HEK293 (cell line): Measurements from ENCODE around the gene SYNJ1.

Experiments
- CTCF ChIA-PET: fragments of 350-600 bp; formaldehyde crosslinking; extraction: SDS; loops from one replicate; lab custom pipeline; 2021; ENCODE audit warnings: antibody characterized with exemption; lab: Yijun Ruan, JAX
- POLR2A ChIA-PET: fragments of 300-600 bp; formaldehyde crosslinking; extraction: SDS; loops from one replicate; lab custom pipeline; 2020; ENCODE audit warnings: antibody characterized with exemption, inconsistent platforms; lab: Yijun Ruan, JAX
- H3K27ac ChIP-seq: fragments of 200-500 bp; sonication (Bioruptor generic); 2 replicates; pipeline ENCODE4 v1.5.1; 2014; ENCODE audit warnings: low read depth, low read length, control low read depth, inconsistent platforms; ENCODE audit errors: extremely low read depth
- H3K36me3 ChIP-seq, 2 experiments: fragments of 200-500 bp in 1 of 2; sonication (Bioruptor generic) in 1 of 2; 1 replicate in 1 of 2; 2 replicates in 1 of 2; pipeline ENCODE4 v1.5.1; 2014 to 2017; ENCODE audit warnings: inconsistent platforms in 2 of 2, low read length in 2 of 2; ENCODE audit not compliant: control insufficient read depth in 2 of 2, insufficient read depth in 1 of 2
- H3K4me1 ChIP-seq: fragments of 200-500 bp; sonication (Bioruptor generic); 2 replicates; pipeline ENCODE4 v1.5.1; 2014; ENCODE audit warnings: mild to moderate bottlenecking, low read length, inconsistent platforms; ENCODE audit not compliant: control insufficient read depth, insufficient read depth
- H3K4me3 ChIP-seq: 2 replicates; pipeline ENCODE4 v1.5.1; 2011; ENCODE audit warnings: low read depth, mild to moderate bottlenecking, control low read depth, low read length, moderate library complexity
- H3K9me3 ChIP-seq: fragments of 200-500 bp; sonication (Bioruptor generic); 2 replicates; pipeline ENCODE4 v1.5.1; 2014; ENCODE audit warnings: low read depth, low read length, inconsistent platforms; ENCODE audit not compliant: control insufficient read depth, insufficient read depth
- CTCF ChIP-seq: fragments of 450-650 bp; formaldehyde crosslinking; IDR thresholded peaks from 2 replicates; pipeline ENCODE4 v1.5.1; 2016; ENCODE audit warnings: missing biosample characterization, missing genetic modification characterization
- IKZF3 ChIP-seq: fragments of 450-650 bp; IDR thresholded peaks from 2 replicates; pipeline ENCODE4 v1.5.0; 2018; ENCODE audit warnings: missing biosample characterization, mild to moderate bottlenecking, missing genetic modification characterization, moderate library complexity
- KLF17 ChIP-seq: fragments of 450-650 bp; formaldehyde crosslinking; IDR thresholded peaks from 2 replicates; pipeline ENCODE4 v1.5.1; 2016; ENCODE audit warnings: missing biosample characterization, missing genetic modification characterization
- MYNN ChIP-seq: fragments of 450-650 bp; formaldehyde crosslinking; IDR thresholded peaks from 2 replicates; pipeline ENCODE4 v1.5.1; 2016; ENCODE audit warnings: missing biosample characterization, missing genetic modification characterization, borderline replicate concordance
- REPIN1 ChIP-seq: fragments of 450-650 bp; formaldehyde crosslinking; IDR thresholded peaks from 2 replicates; pipeline ENCODE4 v1.5.1; 2017; ENCODE audit warnings: missing biosample characterization, missing genetic modification characterization, low read depth
- TCF7L2 ChIP-seq: IDR thresholded peaks from 2 replicates; pipeline ENCODE4 v1.6.1; 2011; ENCODE audit warnings: low read depth, mild to moderate bottlenecking, inconsistent platforms, low read length, moderate library complexity, borderline replicate concordance
- ZBTB17 ChIP-seq: fragments of 450-650 bp; formaldehyde crosslinking; IDR thresholded peaks from 2 replicates; pipeline ENCODE4 v1.5.1; 2016; ENCODE audit warnings: missing biosample characterization, missing genetic modification characterization
- ZBTB20 ChIP-seq: fragments of 450-650 bp; formaldehyde crosslinking; IDR thresholded peaks from 2 replicates; pipeline ENCODE4 v1.5.1; 2016; ENCODE audit warnings: missing biosample characterization, missing genetic modification characterization
- ZNF112 ChIP-seq: fragments of 450-650 bp; formaldehyde crosslinking; IDR thresholded peaks from 2 replicates; pipeline ENCODE4 v1.5.0; 2017; ENCODE audit warnings: missing biosample characterization, missing genetic modification characterization
- ZNF121 ChIP-seq: fragments of 450-650 bp; formaldehyde crosslinking; IDR thresholded peaks from 2 replicates; pipeline ENCODE4 v1.5.1; 2016; ENCODE audit warnings: missing biosample characterization, missing genetic modification characterization
- ZNF148 ChIP-seq: fragments of 450-650 bp; formaldehyde crosslinking; IDR thresholded peaks from 2 replicates; pipeline ENCODE4 v1.5.0; 2017; ENCODE audit warnings: missing biosample characterization, missing genetic modification characterization, borderline replicate concordance
- ZNF16 ChIP-seq: fragments of 450-650 bp; formaldehyde crosslinking; IDR thresholded peaks from 2 replicates; pipeline ENCODE4 v1.5.1; 2016; ENCODE audit warnings: low read depth, missing biosample characterization, missing genetic modification characterization
- ZNF184 ChIP-seq: fragments of 450-650 bp; IDR thresholded peaks from 2 replicates; pipeline ENCODE4 v1.5.1; 2018; ENCODE audit warnings: missing biosample characterization, mild to moderate bottlenecking, missing genetic modification characterization
- ZNF2 ChIP-seq: fragments of 450-650 bp; formaldehyde crosslinking; IDR thresholded peaks from 2 replicates; pipeline ENCODE4 v1.5.1; 2016; ENCODE audit warnings: missing biosample characterization, missing genetic modification characterization
- ZNF223 ChIP-seq: fragments of 450-650 bp; formaldehyde crosslinking; IDR thresholded peaks from 2 replicates; pipeline ENCODE4 v1.5.1; 2016; ENCODE audit warnings: missing biosample characterization, missing genetic modification characterization
- ZNF23 ChIP-seq: fragments of 450-650 bp; formaldehyde crosslinking; IDR thresholded peaks from 2 replicates; pipeline ENCODE4 v1.5.1; 2016; ENCODE audit warnings: missing biosample characterization, missing genetic modification characterization, borderline replicate concordance
- ZNF341 ChIP-seq: fragments of 450-650 bp; formaldehyde crosslinking; IDR thresholded peaks from 2 replicates; pipeline ENCODE4; 2016; ENCODE audit warnings: low read depth, missing biosample characterization, missing genetic modification characterization
- ZNF354C ChIP-seq: fragments of 450-650 bp; formaldehyde crosslinking; IDR thresholded peaks from 2 replicates; pipeline ENCODE4 v1.5.1; 2016; ENCODE audit warnings: missing biosample characterization, missing genetic modification characterization, low read depth, borderline replicate concordance
- ZNF362 ChIP-seq: fragments of 450-650 bp; formaldehyde crosslinking; IDR thresholded peaks from 2 replicates; pipeline ENCODE4 v1.5.1; 2016; ENCODE audit warnings: missing biosample characterization, missing genetic modification characterization
- ZNF394 ChIP-seq: fragments of 450-650 bp; formaldehyde crosslinking; IDR thresholded peaks from 2 replicates; pipeline ENCODE4 v1.5.1; 2016; ENCODE audit warnings: missing biosample characterization, missing genetic modification characterization, mild to moderate bottlenecking, moderate library complexity, borderline replicate concordance
- ZNF398 ChIP-seq: fragments of 450-650 bp; formaldehyde crosslinking; IDR thresholded peaks from 2 replicates; pipeline ENCODE4 v1.5.1; 2017; ENCODE audit warnings: missing biosample characterization, missing genetic modification characterization
- ZNF416 ChIP-seq: fragments of 450-650 bp; formaldehyde crosslinking; IDR thresholded peaks from 2 replicates; pipeline ENCODE4 v1.5.1; 2016; ENCODE audit warnings: missing biosample characterization, missing genetic modification characterization
- ZNF433 ChIP-seq: fragments of 450-650 bp; formaldehyde crosslinking; IDR thresholded peaks from 2 replicates; pipeline ENCODE4 v1.5.1; 2016; ENCODE audit warnings: missing biosample characterization, missing genetic modification characterization, low read depth
- ZNF501 ChIP-seq: fragments of 450-650 bp; formaldehyde crosslinking; IDR thresholded peaks from 2 replicates; pipeline ENCODE4 v1.5.1; 2016; ENCODE audit warnings: missing biosample characterization, missing genetic modification characterization
- ZNF548 ChIP-seq: fragments of 450-650 bp; formaldehyde crosslinking; IDR thresholded peaks from 2 replicates; pipeline ENCODE4 v1.5.1; 2016; ENCODE audit warnings: missing biosample characterization, missing genetic modification characterization
- ZNF558 ChIP-seq: fragments of 450-650 bp; formaldehyde crosslinking; IDR thresholded peaks from 2 replicates; pipeline ENCODE4 v1.5.1; 2016; ENCODE audit warnings: missing biosample characterization, missing genetic modification characterization
- ZNF600 ChIP-seq: fragments of 450-650 bp; formaldehyde crosslinking; IDR thresholded peaks from 2 replicates; pipeline ENCODE4 v1.5.1; 2016; ENCODE audit warnings: missing biosample characterization, missing genetic modification characterization
- ZNF623 ChIP-seq: fragments of 450-650 bp; formaldehyde crosslinking; IDR thresholded peaks from 2 replicates; pipeline ENCODE4 v1.5.1; 2016; ENCODE audit warnings: missing biosample characterization, missing genetic modification characterization
- ZNF654 ChIP-seq: fragments of 450-650 bp; formaldehyde crosslinking; IDR thresholded peaks from 2 replicates; pipeline ENCODE4 v1.5.1; 2016; ENCODE audit warnings: low read depth, missing biosample characterization, missing genetic modification characterization
- ZNF76 ChIP-seq: fragments of 450-650 bp; formaldehyde crosslinking; IDR thresholded peaks from 2 replicates; pipeline ENCODE4; 2016; ENCODE audit warnings: low read depth, missing biosample characterization, missing genetic modification characterization, borderline replicate concordance
- ZNF776 ChIP-seq: fragments of 450-650 bp; formaldehyde crosslinking; IDR thresholded peaks from 2 replicates; pipeline ENCODE4 v1.5.0; 2017; ENCODE audit warnings: missing biosample characterization, missing genetic modification characterization, borderline replicate concordance
- ZNF837 ChIP-seq: fragments of 450-650 bp; formaldehyde crosslinking; IDR thresholded peaks from 2 replicates; pipeline ENCODE4 v1.5.1; 2016; ENCODE audit warnings: missing biosample characterization, missing genetic modification characterization

Gene SYNJ1

GRCh38 chr21:32653326-32653901 lies 74.4 kb downstream of the SYNJ1 start:
- Histone ChIP-seq H3K27ac (no peak overlapping the region), H3K36me3 (peaks cover 7 to 36% of the 10 kb centered on the region in 2 experiments; a peak in 2 of 3 replicates), H3K4me1 (no peaks in the 10 kb centered on the region), H3K9me3 (no peaks in the 10 kb centered on the region), H3K4me3 (no peak overlapping the region)
- CTCF ChIA-PET = interaction anchor here (0.6 to 1.4 kb wide), 29 partner anchors 11 to 545 kb away, joined by 3 to 12 read pairs (median 4); no protein-coding TSS in a partner anchor
- POLR2A ChIA-PET = no interaction called here
- TF ChIP-seq ZNF148 (no peak), ZNF433 (tag by site-specific recombination) (no peak), ZNF600 (no peak), ZNF354C (no peak), ZNF558 (tag by site-specific recombination) (no peak), ZNF76 (tag by site-specific recombination) (no peak), ZNF776 (tag by site-specific recombination) (no peak), ZNF548 (tag by site-specific recombination) (no peak), CTCF (tag by site-specific recombination) (no peak), ZNF837 (no peak), MYNN (tag by site-specific recombination) (no peak), ZNF23 (tag by site-specific recombination) (no peak), ZNF416 (tag by site-specific recombination) (no peak), ZNF16 (tag by site-specific recombination) (no peak), ZNF394 (0 out of 2 replicates have a peak, but pooled peaks have one; percentile 10), ZNF2 (tag by site-specific recombination) (no peak), ZBTB20 (tag by site-specific recombination) (peak; percentile 56; the same call in 1 of the 2 replicates), ZNF398 (tag by site-specific recombination) (no peak), ZNF501 (tag by site-specific recombination) (no peak), KLF17 (tag by site-specific recombination) (no peak), REPIN1 (no peak), ZNF362 (tag by site-specific recombination) (no peak), ZNF112 (tag by site-specific recombination) (no peak), ZNF121 (tag by site-specific recombination) (no peak), ZNF223 (no peak), ZNF654 (tag by site-specific recombination) (peak; percentile 74), ZNF623 (tag by site-specific recombination) (no peak), ZNF341 (peak; percentile 67), ZNF184 (tag by site-specific recombination) (no peak), ZBTB17 (tag by site-specific recombination) (peak; percentile 38; the same call in 1 of the 2 replicates), IKZF3 (tag by site-specific recombination) (no peak), TCF7L2 (no peak)
